Renal cortex interstitium (tissue), 11 donors: ENCODE measurements around the gene AXL. TPM values are rescaled to one million over a fixed set of nuclear protein-coding genes. Genes with fewer than 3 reads are reported as not detected.

Experiments used
- DNase-seq, 11 donors: peaks; one replicate each; pipeline ENCODE4 v3.0.0-alpha.2; 2013; ENCODE audit warnings: low read depth in 9 of 11, low spot score in 4 of 11; ENCODE audit errors: extremely low read depth in 1 of 11
- polyA plus RNA-seq, 3 donors: library from polyadenylated mRNA; unstranded; fragments of 120-200 nt; gene quantifications; one replicate each; pipeline ENCODE4 v1.2.1, GENCODE V29; 2013; ENCODE audit not compliant: insufficient read length in 3 of 3

Gene AXL
- polyA plus RNA-seq, 3 donors = 31.6 to 37.6 (median 34.5) TPM

DNA sequence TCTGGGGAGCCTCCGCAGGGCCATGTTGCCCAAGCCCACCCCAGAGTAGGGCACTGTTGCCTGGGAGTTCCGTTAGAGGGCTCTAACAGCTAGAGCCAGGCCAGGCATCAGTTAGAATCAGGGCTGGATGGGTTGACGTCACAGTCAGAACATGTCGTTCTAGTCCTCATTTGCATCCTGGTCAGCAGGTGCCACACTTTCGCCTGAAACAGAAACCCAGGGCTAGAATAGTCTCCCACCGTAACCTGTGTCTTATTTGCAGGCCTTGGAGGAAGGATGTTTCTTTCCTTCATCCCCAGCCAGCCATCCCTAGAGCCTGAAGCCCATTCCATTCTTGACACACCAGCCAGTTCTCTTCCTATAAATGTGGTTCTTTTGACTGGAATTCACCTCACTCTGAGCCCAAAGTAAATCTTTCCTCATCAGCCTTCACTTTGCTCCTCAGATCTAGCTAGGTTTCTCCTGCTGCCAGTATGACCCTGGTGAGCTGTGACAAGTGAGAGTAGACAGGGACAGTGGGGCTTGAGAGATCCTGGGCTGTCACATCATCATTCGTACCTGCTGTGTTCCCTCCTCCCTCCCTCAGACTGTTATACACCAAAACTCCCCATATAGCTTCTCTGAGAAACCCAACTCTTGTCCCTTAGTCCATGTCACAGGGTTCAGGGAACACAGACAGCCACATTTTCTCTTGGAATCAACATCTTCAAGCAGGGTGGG lies 78.8 kb downstream of the AXL start:
- DNase-seq = no peak

DNA sequence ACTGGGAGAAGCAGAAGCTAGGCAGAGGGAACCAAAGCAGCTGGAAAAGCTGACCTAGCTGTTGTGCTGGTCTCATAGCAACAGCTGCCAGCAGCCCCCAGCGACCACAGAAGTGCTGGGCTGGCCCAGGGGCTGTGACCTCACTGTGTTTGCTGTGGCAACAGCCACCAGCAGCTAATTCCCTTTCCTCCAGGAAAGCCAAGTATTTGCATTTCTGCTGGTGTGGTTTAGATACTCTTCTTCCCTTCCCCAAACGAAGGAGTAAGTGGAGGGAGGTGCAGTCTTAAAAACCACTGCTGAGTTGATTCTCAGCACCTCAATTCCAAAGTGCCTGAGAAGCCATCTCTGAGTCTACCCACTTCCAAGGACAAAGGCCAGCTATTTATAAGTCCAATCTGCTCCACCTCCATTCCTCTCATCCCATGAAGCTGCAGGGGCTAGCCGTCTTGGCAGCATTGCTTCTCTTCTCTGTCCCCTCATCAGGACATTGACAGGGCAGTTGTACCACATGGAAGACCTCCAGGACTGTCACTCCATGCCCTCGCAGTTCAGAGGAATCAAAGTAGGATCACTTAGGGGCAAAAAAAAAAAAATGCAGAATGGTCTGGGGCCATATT lies 79.4 kb downstream of the AXL start:
- peak in 1 of 11 donors; percentile 18 for DNase-seq

DNA sequence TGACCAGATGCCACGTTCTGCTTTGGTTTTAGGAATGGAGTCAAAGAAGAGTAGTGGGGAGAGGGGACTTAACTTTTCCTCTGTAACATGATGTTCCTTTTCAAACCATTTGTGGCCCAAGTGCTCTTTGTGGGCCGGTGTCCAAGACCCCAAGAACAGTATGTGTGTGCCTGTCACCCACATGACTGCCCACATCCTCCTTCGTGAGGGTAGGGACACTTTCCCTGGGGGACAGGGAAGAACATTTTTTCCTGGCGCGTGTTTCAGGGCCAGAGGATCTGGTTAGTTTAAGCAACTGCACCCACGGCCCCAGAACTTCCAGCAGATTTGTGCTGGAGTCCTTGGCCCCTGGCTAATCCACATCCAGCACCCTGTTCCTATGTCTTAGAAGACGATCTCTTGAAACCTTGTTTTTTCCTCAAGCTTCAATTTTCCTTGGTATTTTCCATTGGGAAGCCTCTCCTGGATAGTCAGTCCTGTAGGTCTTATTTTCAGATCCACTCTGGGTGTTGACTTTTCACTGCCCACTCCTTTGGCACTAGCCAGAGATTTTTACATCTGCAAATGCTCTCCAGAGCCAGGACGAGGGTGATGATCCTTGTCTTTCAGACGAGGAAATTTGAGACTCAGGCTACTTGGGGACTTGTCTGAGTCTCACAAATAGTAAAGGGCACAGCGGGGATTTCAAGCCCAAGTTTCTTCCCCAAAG lies 80.2 kb downstream of the AXL start:
- no peak for DNase-seq

DNA sequence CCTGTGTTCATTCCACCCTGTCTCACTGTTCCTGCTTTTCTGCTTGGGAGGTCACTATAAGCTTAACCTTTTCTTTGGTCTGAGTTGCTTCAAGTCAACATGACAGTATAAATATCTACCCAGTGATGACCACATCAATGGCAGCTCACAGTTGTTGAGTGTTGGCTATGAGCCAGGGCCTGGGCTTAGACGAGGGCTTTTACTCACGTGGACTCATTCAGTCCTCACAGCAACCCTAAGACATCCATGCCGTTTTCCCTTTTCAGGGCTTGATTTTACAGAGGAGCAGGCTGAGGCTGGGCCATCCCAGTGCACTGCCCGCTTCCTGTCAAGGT lies 80.7 kb downstream of the AXL start:
- DNase-seq = no peak

DNA sequence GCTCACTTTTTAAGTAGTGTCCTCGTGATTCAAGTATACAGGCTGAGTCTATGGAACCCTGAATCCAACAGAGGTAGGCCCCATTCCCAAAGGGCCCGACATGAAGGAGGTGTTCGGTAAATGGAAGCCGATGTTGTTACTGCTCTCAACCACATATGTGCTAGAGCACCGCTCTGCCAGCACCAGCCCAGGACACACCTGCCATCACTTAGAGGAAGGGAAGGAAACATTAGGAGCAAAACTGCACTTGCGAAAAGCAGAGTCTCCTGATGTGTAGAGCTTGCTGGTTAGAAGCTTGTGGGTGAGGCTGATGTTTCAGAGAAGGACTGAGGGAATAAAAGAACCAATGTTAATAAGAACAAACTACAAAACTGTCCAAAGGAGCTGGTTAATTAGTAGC lies 81.5 kb downstream of the AXL start:
- no peak for DNase-seq

DNA sequence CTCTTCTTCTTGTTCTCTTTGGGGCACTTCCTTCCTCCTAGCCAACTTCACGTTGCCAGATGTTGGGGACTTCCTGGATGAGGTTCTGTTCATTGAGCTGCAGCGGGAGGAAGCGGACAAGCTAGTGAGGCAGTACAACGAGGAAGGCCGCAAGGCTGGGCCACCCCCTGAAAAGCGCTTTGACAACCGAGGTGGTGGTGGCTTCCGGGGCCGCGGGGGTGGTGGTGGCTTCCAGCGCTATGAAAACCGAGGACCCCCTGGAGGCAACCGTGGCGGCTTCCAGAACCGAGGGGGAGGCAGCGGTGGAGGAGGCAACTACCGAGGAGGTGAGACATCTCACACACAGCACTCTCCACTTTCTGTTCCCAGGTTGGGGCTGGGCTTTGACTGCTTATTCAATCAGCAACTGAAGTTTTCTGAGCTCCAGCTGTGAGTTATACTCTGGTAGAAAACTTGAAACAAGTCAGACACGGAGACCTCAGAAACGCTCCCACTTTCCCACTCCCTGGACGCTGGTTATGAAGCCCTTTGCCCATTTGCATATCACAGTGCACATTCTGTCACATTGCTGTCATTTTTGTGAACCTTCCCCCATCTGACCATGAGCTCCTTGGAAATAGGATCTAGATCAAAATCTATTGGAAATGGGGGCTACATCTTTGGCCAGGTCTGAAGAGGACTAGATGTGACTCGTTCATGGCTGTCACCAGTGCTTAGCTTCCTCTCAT lies 83.8 kb downstream of the AXL start:
- no peak for DNase-seq

DNA sequence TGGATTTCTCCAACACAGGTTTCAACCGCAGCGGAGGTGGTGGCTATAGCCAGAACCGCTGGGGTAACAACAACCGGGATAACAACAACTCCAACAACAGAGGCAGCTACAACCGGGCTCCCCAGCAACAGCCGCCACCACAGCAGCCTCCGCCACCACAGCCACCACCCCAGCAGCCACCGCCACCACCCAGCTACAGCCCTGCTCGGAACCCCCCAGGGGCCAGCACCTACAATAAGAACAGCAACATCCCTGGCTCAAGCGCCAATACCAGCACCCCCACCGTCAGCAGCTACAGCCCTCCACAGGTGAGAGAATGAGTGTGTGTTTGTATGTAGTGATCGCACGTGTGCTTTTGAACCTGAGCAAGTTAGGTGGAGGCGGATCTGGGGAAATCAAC lies 84.9 kb downstream of the AXL start:
- DNase-seq = no peak

DNA sequence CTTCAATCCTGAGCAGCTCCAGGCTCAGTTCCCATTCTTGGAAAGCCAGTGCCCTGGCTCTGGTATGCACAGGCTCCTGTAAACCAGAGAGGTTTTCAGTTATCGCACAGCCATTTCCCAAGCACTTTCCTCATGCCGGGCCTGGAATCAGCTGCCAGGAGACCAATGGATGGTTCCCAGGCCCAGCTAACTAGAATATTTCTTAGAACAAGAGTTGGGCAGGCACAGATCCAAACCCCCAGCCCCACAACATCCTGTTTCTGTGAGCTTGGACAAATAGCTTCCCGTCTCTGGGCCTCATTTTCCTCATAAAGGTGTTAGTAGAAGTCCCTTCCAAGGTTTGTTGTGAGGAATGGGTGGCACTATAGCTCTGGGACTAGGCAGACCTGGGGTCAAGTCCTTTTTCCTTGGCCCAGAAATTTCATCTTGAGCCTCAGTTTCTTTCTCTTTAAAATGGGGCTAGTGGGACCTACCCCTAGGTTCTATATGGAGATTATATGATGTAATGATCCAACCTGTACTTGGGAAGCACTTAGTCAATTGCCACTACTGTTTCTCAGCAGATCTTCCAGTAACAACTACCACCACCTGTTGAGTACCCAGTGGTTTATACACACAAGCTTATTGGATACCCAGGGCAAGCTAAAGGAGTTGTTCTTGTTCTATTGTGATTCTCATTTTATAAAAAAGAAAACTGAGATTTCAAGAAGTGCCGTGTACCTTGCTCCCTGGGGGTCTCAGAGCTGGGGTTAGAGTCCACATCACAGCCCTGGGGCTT lies 85.9 kb downstream of the AXL start:
- DNase-seq = no peak

DNA sequence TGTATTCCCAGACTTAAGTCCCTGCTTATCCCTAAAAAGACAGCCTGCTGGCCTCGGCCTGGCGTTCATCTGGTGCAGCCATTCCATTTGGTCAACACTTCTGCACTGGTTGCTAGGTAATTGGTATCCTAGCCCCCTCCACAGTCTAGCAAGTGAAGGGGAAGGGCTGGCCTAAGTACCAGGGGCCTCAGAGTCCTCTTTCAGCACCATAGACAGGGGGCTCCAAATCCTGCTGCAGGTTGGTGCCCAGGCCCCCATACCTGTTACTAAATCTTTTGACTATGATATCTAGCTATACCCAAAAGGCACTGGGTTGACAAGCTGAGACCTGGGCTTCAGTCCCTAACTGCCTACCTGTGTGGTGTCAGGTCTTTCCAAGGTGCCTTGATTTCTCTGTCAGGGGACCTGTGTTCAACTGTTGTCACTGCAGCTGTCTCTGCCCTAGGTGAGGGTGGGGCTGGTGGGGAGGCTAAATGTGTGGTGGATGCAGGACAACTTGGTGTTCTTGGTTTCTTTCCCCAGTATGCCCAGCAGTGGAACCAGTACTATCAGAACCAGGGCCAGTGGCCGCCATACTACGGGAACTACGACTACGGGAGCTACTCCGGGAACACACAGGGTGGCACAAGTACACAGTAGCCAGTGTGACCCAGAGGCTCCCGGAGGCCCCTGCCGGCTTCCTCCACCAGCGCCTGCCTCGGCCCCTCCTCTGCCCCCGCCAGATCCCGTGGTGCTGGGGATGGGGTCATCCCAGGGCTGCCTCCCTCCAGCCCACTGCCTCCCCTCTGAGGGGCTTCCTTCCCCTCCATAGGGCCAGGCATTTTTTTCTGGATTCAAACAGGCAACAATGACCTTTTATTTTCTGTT lies 87.1 kb downstream of the AXL start:
- DNase-seq = no peak

DNA sequence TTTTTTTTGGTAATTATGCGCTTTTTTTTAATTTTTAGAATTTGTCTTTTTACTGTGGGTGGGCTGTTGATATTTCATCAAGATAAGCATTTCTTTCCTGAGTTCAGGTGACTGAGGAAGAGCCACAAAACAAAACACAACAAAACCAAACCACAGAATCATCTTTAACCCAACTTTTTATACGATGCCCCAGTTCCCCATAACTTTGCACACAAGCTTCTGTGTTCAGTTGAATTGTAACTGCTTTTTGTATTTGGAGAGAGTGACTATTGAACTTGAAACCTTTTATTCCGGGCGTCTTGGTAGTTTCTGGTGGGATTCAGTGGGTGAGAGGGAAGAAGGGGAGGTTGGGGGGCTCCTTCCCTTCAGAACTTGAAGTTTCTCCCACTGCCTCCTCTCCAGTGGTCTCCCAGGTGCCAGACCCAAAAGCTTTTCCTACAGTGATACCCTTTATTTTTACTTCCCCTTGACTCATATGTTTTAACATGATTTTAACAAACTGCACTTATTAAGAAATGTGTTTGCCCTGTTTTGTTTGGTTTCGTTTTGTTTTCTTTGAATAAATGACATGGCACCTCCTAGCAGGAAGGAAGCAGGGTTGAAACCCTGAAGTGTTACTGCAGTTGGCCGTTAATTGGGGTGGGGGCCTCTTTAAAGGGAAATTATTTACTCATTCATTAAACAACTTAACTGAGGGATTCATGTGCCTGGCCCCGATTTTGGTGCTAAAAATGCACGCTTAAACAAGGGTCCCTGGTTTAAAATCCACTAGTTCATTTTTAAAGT lies 88.3 kb downstream of the AXL start:
- no peak for DNase-seq

DNA sequence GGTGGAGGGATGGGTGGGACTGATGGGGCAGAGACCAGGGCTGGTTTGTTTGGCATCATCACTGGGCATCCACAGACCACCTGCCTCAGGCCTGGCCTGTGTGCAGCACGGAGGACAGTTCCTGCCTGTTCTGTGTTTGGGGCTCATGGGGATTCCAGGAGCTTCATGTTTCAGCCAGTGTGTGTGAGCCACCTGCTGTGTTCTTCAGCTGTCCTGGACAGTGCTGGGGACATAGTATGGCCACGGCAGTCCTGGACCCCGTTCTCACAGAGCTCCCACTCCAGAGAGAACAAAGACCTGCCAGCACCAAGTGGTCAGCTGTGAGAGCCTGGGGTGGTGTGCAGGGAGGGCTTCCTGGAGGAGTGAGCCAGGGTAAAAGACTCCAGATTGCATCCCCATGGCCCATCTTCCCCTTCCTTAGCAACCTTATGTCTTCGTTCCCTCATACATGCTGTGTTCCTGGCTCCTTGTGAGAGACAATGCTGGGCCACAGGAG lies 89.0 kb downstream of the AXL start:
- DNase-seq = no peak

DNA sequence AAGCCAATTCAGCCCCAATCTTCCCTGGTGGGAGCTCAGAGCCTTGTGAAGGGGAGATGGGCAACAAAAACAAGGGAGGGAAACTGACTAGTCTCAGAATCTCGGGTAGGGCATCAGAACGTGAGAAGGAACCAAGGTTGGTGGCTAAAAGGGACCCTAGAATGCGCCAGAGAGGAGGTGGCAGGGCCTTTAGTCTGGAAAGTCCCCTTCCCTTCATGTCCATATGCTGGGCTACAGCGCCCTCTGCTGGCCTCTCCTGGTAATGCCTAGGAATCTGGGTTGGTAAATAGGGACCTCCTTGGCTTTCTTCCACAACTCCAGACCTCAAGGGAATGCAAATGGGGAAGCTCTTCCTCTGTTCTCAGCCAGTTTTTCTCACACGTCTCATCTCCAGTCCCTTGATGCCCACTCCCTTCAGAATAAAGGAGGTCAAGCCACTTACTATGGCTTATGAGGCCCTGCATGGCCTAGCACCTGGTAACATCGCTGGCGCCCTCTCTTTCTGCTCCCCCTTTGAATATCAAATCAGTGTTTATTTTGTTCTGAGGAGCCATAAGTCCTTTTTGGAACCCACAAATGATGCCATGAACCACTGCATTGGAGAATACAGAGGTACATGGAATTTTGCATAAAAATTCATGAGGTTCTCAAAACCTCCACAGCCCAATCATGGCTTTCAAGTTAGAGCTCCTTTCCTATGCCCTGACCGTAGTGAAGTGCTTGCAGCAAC lies 89.6 kb downstream of the AXL start:
- DNase-seq = peak; percentile 69 to 92 (median 82)

DNA sequence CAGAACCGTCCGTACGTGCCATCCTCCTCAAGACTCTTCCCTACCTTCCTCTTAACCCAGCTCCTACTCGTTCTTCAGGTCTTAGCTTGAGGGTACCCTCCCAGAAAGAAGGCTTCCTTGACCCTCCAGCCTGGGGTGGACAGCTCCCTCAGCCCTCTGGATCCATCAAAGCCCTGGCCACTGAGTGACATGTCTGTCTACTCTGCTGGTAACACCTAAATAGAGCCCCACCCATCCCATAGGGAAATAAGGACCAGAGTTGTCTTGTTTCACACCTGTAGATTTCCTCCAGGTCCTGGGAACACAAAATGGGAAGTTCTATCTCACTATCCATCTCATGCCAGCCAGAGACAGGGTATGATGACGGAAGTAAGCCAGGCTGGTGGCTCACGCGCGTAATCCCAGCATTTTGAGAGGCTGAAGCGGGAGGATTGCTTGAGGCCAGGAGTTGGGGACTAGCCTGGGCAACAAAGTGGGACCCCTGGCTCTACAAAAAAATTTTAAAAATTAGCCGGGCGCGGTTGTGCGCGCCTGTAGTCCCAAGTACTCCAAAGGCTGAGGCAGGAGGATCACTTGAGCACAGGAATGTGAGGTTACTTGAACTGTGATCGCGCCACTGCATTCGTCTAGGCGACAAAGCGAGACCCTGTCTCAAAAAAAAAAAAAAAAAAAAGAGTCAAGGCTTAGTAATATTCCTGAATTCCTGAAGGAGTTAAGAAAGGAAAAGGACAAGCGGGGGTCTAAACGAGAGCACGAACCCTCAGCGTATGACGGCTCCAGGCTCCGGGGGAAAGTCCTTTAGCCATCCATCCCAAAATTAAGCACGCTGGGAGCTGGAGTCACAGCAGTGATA lies 90.4 kb downstream of the AXL start:
- no peak for DNase-seq

DNA sequence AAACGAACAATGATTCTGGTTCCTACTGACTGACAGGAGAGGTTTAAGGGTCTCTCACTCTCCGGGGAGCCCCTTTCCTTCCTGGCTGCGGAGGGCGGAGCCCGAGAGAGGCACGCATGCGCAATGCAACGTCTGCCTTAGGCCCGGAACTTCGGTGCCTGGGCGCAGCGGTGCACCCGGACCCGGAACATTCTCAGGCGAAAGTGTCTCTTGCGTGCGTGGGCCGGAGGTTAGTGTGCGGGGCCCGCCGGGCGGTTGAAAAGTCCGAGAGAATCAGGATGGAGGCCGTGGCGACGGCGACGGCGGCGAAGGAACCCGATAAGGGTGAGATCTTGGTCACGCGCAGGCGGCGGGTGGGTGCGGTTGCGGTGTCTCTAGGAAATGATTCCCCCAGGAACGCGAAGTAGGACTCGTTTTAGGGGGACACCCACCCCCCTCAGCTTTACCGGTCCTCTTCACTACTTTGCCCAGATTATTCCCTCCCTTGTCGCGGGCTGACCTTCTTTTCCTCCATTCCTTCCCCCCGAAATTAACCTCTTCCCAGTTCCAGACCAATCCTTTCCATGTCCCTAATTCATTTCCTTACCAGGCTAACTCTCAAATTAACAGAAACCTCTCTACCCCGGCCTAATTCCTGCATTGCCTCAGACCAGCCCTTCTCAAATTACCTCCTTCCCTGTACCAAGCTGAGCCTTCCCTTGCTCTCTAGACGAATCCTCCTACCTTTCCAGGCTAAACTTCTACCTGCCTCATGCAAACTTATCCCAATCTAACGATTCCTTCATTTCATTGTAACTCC lies 91.2 kb downstream of the AXL start, which contains the start of gene CCDC97:
CCDC97 (plus strand) TSS at position 140 of the 799 bp plus-strand sequence; CDS start at position 279, 139 bp downstream.
- DNase-seq = peak; percentile 81 to 91 (median 87)

DNA sequence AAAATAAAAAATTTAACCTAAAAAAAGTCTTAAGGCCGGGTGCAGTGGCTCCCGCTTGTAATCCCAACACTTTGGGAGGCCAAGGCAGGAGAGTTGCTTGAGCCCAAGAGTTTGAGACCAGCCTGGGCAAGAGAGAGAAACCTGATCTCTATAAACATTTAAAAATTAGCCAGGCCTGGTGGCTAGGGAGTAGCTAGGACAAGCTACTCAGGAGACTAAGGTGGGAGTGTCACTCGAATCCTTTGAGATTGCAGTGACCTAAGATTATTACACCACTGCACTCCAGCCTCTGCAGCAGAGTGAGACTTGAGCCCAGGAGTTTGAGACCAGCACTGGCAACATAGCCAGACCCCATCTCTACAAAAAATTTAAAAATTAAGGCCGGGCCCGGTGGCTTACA lies 92.0 kb downstream of the AXL start:
- DNase-seq = no peak
